NCI-H2227 treated with DMSO at 0.1 percent for 48 hours (cell line): ENCODE results near the gene PPT1.
A peak's percentile ranks its signal among the peaks of the same experiment; 100 is the strongest.

Experiments
- DNase-seq: peaks from one replicate; lab custom pipeline; 2025; lab: John Stamatoyannopoulos, UW

Gene PPT1

GRCh38 chr1:40096977-40097782 is at the start of gene PPT1:
Gene PPT1, minus strand, starts transcription at chr1:40097252. Its CDS starts 14 bp downstream, at chr1:40097238.
- peak; percentile 74 for DNase-seq

- DNase-seq: peak; percentile 23
Observed at GRCh38 chr1:40143891-40144575, 47.0 kb upstream of the PPT1 start.

GRCh38 chr1:40141878-40142535 is 45.0 kb upstream of the PPT1 start:
- no peak for DNase-seq

GRCh38 chr1:40140211-40140973 is 43.3 kb upstream of the PPT1 start:
- DNase-seq: no peak

GRCh38 chr1:40133839-40134238 is 36.8 kb upstream of the PPT1 start:
- DNase-seq: no peak

- DNase-seq: no peak
Observed at GRCh38 chr1:40133312-40133665, 36.2 kb upstream of the PPT1 start.

- DNase-seq: peak; percentile 45
Observed at GRCh38 chr1:40132383-40133311, 35.6 kb upstream of the PPT1 start.

- DNase-seq: no peak
Observed at GRCh38 chr1:40130892-40131291, 33.8 kb upstream of the PPT1 start.

- peak; percentile 29 for DNase-seq
Observed at GRCh38 chr1:40122855-40123254, 25.8 kb upstream of the PPT1 start.

GRCh38 chr1:40120128-40120527 is 23.1 kb upstream of the PPT1 start:
- DNase-seq: no peak

GRCh38 chr1:40114400-40114799 is 17.3 kb upstream of the PPT1 start:
- no peak for DNase-seq

GRCh38 chr1:40110389-40110788 is 13.3 kb upstream of the PPT1 start:
- no peak for DNase-seq

GRCh38 chr1:40107290-40107959 is 10.4 kb upstream of the PPT1 start:
- DNase-seq: no peak

GRCh38 chr1:40105028-40105427 is 8.0 kb upstream of the PPT1 start:
- no peak for DNase-seq

- no peak for DNase-seq
Observed at GRCh38 chr1:40102896-40103295, 5.8 kb upstream of the PPT1 start.

- no peak for DNase-seq
Observed at GRCh38 chr1:40102038-40102437, 5.0 kb upstream of the PPT1 start.

- DNase-seq: peak; percentile 55
Observed at GRCh38 chr1:40096646-40096976, 441 bp downstream of the PPT1 start.

GRCh38 chr1:40095806-40096205 is 1.2 kb downstream of the PPT1 start:
- DNase-seq: no peak

- peak; percentile 88 for DNase-seq
Observed at GRCh38 chr1:40094466-40095110, 2.5 kb downstream of the PPT1 start.
